HG03159 (cell line): ENCODE results near the gene SMKR1.
"Not testable (repeated sequence)": the region's sequence is repeated elsewhere in the genome, so short reads cannot be mapped to it uniquely, and the experiment has no call there.

Experiments
- ATAC-seq: cut with Tn5 transposase; IDR thresholded peaks from one replicate; pipeline ENCODE4 v1.9.1; 2021; ENCODE audit warnings: mild to moderate bottlenecking, moderate library complexity; ENCODE audit not compliant: unreplicated experiment

Gene SMKR1

GRCh38 chr7:129524405-129524804 is 22.1 kb downstream of the SMKR1 start:
- not testable (repeated sequence) for ATAC-seq

- ATAC-seq: no peak
Observed at GRCh38 chr7:129525225-129525862, 23.0 kb downstream of the SMKR1 start.

GRCh38 chr7:129529643-129530042 is 27.3 kb downstream of the SMKR1 start:
- ATAC-seq: no peak

- ATAC-seq: no peak
Observed at GRCh38 chr7:129530795-129531391, 28.6 kb downstream of the SMKR1 start.

- no peak for ATAC-seq
Observed at GRCh38 chr7:129531721-129532120, 29.4 kb downstream of the SMKR1 start.

GRCh38 chr7:129532375-129532774 is 30.0 kb downstream of the SMKR1 start:
- ATAC-seq: no peak

- not testable (repeated sequence) for ATAC-seq
Observed at GRCh38 chr7:129534558-129535274, 32.4 kb downstream of the SMKR1 start.

- no peak for ATAC-seq
Observed at GRCh38 chr7:129535896-129536295, 33.6 kb downstream of the SMKR1 start.

- no peak for ATAC-seq
Observed at GRCh38 chr7:129536323-129536722, 34.0 kb downstream of the SMKR1 start.

GRCh38 chr7:129538790-129539189 is 36.5 kb downstream of the SMKR1 start:
- no peak for ATAC-seq

- no peak for ATAC-seq
Observed at GRCh38 chr7:129540340-129540739, 38.0 kb downstream of the SMKR1 start.

GRCh38 chr7:129544700-129545099 is 42.4 kb downstream of the SMKR1 start:
- ATAC-seq: no peak

GRCh38 chr7:129550693-129551360 is 48.5 kb downstream of the SMKR1 start:
- ATAC-seq: no peak

- ATAC-seq: no peak
Observed at GRCh38 chr7:129553899-129554461, 51.6 kb downstream of the SMKR1 start.

GRCh38 chr7:129556607-129557133 is 54.3 kb downstream of the SMKR1 start:
- ATAC-seq: no peak

- no peak for ATAC-seq
Observed at GRCh38 chr7:129557686-129558481, 55.6 kb downstream of the SMKR1 start.

GRCh38 chr7:129559564-129559963 is 57.2 kb downstream of the SMKR1 start:
- ATAC-seq: no peak

GRCh38 chr7:129560831-129561230 is 58.5 kb downstream of the SMKR1 start:
- ATAC-seq: no peak

GRCh38 chr7:129561677-129562359 is 59.5 kb downstream of the SMKR1 start:
- no peak for ATAC-seq
